ENCODE results near the gene TTPAL. TPM values are rescaled to one million over a fixed set of nuclear protein-coding genes. Genes with fewer than 3 reads are reported as not detected.

Gene TTPAL
- total RNA-seq, 2 donors from 2014 or later = 7.3 to 17.6 TPM

- Histone ChIP-seq H3K4me1 (ENCODE audit: control insufficient read depth in 1 of 2, low read depth in 2 of 2) (peaks cover 17 to 20% of the 10 kb centered on the region in 2 donors), H3K27ac (peak overlapping the region in 1 of 2 donors; percentile 20), H3K4me3 (no peak overlapping the region), H3K9me3 (no peaks in the 10 kb centered on the region), H3K36me3 (peaks cover 55% of the 10 kb centered on the region), H3K27me3 (replicated peaks; ENCODE audit: insufficient read depth) (no peaks in the 10 kb centered on the region)
- DNase-seq (ENCODE audit: low spot score) (no peak), ATAC-seq (ENCODE audit: insufficient number of reproducible peaks, low FRiP score, low read depth) (no peak)
- TF ChIP-seq, protein P1, sequence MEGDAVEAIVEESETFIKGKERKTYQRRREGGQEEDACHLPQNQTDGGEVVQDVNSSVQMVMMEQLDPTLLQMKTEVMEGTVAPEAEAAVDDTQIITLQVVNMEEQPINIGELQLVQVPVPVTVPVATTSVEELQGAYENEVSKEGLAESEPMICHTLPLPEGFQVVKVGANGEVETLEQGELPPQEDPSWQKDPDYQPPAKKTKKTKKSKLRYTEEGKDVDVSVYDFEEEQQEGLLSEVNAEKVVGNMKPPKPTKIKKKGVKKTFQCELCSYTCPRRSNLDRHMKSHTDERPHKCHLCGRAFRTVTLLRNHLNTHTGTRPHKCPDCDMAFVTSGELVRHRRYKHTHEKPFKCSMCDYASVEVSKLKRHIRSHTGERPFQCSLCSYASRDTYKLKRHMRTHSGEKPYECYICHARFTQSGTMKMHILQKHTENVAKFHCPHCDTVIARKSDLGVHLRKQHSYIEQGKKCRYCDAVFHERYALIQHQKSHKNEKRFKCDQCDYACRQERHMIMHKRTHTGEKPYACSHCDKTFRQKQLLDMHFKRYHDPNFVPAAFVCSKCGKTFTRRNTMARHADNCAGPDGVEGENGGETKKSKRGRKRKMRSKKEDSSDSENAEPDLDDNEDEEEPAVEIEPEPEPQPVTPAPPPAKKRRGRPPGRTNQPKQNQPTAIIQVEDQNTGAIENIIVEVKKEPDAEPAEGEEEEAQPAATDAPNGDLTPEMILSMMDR (IDR thresholded peaks at IDR 0.05) = no peak
These were observed 22.1 kb downstream of the TTPAL start for GRCh38 chr20:44497761-44498160.

- Histone ChIP-seq H3K36me3 (peaks cover 69% of the 10 kb centered on the region), H3K9me3 (no peaks in the 10 kb centered on the region), H3K27ac (no peak overlapping the region), H3K4me1 (ENCODE audit: control insufficient read depth in 1 of 2, low read depth in 2 of 2) (peaks cover 5% of the 10 kb centered on the region in 2 donors), H3K4me3 (no peak overlapping the region), H3K27me3 (replicated peaks; ENCODE audit: insufficient read depth) (no peaks in the 10 kb centered on the region)
- TF ChIP-seq, protein P1 (IDR thresholded peaks at IDR 0.05) = no peak
- no peak for DNase-seq (ENCODE audit: low spot score)
- no peak for ATAC-seq (ENCODE audit: insufficient number of reproducible peaks, low FRiP score, low read depth)
These were observed 24.5 kb downstream of the TTPAL start for GRCh38 chr20:44500221-44500620.

DNA sequence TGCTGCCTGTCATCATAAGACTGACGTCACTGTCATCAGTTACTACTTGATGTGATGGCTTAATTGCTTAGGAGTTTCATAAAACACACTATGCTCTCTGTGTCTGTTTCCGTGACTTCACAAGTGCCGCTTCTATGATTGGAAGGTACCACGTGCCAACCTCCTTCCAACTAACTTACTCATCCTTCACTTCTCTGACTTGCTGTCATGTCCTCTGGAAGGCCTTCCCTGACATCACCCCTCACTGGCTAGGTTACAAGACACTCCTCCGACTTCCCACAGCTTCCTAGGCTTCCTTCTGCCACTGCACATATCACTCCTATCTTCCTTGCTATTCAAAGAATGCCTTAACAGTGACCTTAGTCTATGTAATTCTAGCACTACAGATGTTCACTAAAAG is 25.8 kb downstream of the TTPAL start:
- DNase-seq (ENCODE audit: low spot score) (no peak), ATAC-seq (ENCODE audit: insufficient number of reproducible peaks, low FRiP score, low read depth) (no peak)
- H3K36me3 ChIP-seq = peaks cover 67% of the 10 kb centered on the region

GRCh38 chr20:44502968-44503367 is 27.3 kb downstream of the TTPAL start:
- H3K4me1 ChIP-seq (ENCODE audit: control insufficient read depth in 1 of 2, low read depth in 2 of 2) = no peaks in the 10 kb centered on the region
- ATAC-seq (ENCODE audit: insufficient number of reproducible peaks, low FRiP score, low read depth) (no peak), DNase-seq (ENCODE audit: low spot score) (no peak)
- no peaks in the 10 kb centered on the region for H3K9me3 ChIP-seq
- TF ChIP-seq, protein P1 (IDR thresholded peaks at IDR 0.05) = no peak
- H3K4me3 ChIP-seq = no peak overlapping the region
- no peak overlapping the region for H3K27ac ChIP-seq
- H3K27me3 ChIP-seq (replicated peaks; ENCODE audit: insufficient read depth) = no peaks in the 10 kb centered on the region
- peaks cover 69% of the 10 kb centered on the region for H3K36me3 ChIP-seq

More for the DNA sequence above, 25.8 kb downstream of the TTPAL start:
- Histone ChIP-seq H3K27me3 (replicated peaks; ENCODE audit: insufficient read depth) (no peaks in the 10 kb centered on the region), H3K9me3 (no peaks in the 10 kb centered on the region), H3K27ac (no peak overlapping the region), H3K4me3 (no peak overlapping the region), H3K4me1 (ENCODE audit: control insufficient read depth in 1 of 2, low read depth in 2 of 2) (no peaks in the 10 kb centered on the region)
- TF ChIP-seq, protein P1 (IDR thresholded peaks at IDR 0.05) = no peak

DNA sequence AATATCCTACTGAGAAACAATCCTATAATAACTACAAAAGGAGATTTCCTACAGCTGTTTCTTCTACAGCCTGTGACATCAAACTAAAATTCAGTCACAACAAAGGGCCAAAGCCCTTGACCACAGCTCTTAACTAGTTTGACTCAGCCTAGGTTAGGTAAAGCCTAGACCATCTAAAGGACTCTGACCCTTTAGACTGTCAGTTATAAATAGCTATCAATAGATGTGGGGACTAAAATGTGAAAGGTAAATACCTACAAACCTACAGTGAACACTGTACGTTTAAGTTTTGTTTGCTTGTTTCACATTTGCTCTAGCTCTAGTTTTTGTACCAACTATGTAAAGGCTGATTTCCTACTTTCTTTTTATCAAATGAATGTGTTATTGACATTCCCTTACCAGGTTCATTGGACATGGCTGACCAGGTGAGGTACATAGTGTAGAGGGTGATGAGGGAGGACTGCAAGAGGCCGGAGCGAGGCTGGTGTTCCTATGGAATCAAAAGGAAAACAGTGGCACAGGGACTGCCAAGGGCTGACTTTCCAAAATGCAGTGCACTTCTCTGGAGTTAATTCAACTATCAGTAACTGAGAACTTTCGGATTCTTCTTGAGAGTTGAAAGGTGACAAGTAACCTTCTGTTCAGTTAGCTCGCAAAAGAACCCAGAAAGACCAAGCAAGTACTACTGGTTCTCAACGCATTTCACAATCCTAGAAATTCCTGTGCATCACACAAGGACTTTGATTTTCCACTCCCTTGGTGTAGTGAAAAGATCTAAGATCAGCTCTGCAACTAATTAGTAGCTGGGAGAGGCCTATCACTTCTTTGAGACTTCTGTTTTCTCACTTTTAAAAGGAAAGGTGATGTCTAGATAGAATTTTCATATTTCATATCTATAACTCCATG is 29.0 kb downstream of the TTPAL start:
- Histone ChIP-seq H3K4me1 (ENCODE audit: control insufficient read depth in 1 of 2, low read depth in 2 of 2) (no peaks in the 10 kb centered on the region), H3K9me3 (no peaks in the 10 kb centered on the region), H3K4me3 (no peak overlapping the region), H3K36me3 (peaks cover 81% of the 10 kb centered on the region), H3K27ac (no peak overlapping the region), H3K27me3 (replicated peaks; ENCODE audit: insufficient read depth) (no peaks in the 10 kb centered on the region)
- DNase-seq (ENCODE audit: low spot score) (no peak), ATAC-seq (ENCODE audit: insufficient number of reproducible peaks, low FRiP score, low read depth) (no peak)
- TF ChIP-seq, protein P1 (IDR thresholded peaks at IDR 0.05) = no peak

All from thoracic aorta (tissue), 2 donors.